ENCODE measurements around the gene ARMH1.
"Not testable (repeated sequence)": the region's sequence is repeated elsewhere in the genome, so short reads cannot be mapped to it uniquely, and the experiment has no call there.

ARMH1 gene

GRCh38 chr1:44735992-44736391 is 61.5 kb downstream of the ARMH1 start:
- no peak overlapping the region for H3K4me3 ChIP-seq (ENCODE audit: low read length)
- no peak for DNase-seq (ENCODE audit: low read depth)
- no peak for TF ChIP-seq CTCF (conservative IDR thresholded peaks at IDR 0.05; ENCODE audit: low read depth, low read length)

DNA sequence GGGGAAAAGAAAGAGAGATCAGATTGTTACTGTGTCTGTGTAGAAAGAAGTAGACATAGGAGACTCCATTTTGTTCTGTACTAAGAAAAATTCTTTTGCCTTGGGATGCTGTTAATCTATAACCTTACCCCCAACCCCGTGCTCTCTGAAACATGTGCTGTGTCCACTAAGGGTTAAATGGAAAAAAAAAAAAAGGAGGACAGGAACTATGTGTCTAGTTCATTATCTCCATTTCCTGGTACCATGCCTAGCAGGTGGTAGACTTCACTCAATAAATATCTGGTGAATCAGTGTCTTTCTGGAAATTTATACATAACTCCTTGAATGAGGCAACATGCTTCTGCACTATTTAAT is 64.4 kb downstream of the ARMH1 start:
- DNase-seq (ENCODE audit: low read depth) = not testable (repeated sequence)

GRCh38 chr1:44739307-44740178 is 65.0 kb downstream of the ARMH1 start, which contains the start of gene KIF2C:
Gene KIF2C (plus strand): TSS chr1:44739837. CDS start chr1:44739933, 96 bp downstream.
- peak within 1 kb of the TSS; percentile 89 for H3K4me3 ChIP-seq (ENCODE audit: low read length)

More for the DNA sequence above, 64.4 kb downstream of the ARMH1 start:
- H3K4me3 ChIP-seq (ENCODE audit: low read length) = peak overlapping the region; percentile 89

GRCh38 chr1:44740179-44740617 is 65.7 kb downstream of the ARMH1 start:
- no peak for TF ChIP-seq CTCF (conservative IDR thresholded peaks at IDR 0.05; ENCODE audit: low read depth, low read length)
- DNase-seq (ENCODE audit: low read depth) = no peak
- peak overlapping the region; percentile 89 for H3K4me3 ChIP-seq (ENCODE audit: low read length)

More at GRCh38 chr1:44739307-44740178, 65.0 kb downstream of the ARMH1 start, which contains the start of gene KIF2C:
- DNase-seq (ENCODE audit: low read depth) = peak; percentile 91
- TF ChIP-seq CTCF (conservative IDR thresholded peaks at IDR 0.05; ENCODE audit: low read depth, low read length) = no peak

GRCh38 chr1:44743211-44743610 is 68.7 kb downstream of the ARMH1 start:
- no peak for TF ChIP-seq CTCF (conservative IDR thresholded peaks at IDR 0.05; ENCODE audit: low read depth, low read length)
- DNase-seq (ENCODE audit: low read depth) = no peak
- no peak overlapping the region for H3K4me3 ChIP-seq (ENCODE audit: low read length)

GRCh38 chr1:44747878-44748277 is 73.4 kb downstream of the ARMH1 start:
- no peak for TF ChIP-seq CTCF (conservative IDR thresholded peaks at IDR 0.05; ENCODE audit: low read depth, low read length)
- H3K4me3 ChIP-seq (ENCODE audit: low read length) = no peak overlapping the region
- no peak for DNase-seq (ENCODE audit: low read depth)

GRCh38 chr1:44757420-44757819 is 82.9 kb downstream of the ARMH1 start:
- DNase-seq (ENCODE audit: low read depth) = no peak
- H3K4me3 ChIP-seq (ENCODE audit: low read length) = no peak overlapping the region
- no peak for TF ChIP-seq CTCF (conservative IDR thresholded peaks at IDR 0.05; ENCODE audit: low read depth, low read length)

Data from retinal pigment epithelial cell (primary cell).